Calu3 (cell line): ENCODE data around the gene PRDM10. TPM values are rescaled to one million over a fixed set of nuclear protein-coding genes. Genes with fewer than 3 reads are reported as not detected.
A peak's percentile ranks its signal among the peaks of the same experiment; 100 is the strongest.

Source experiments
- BruUV-seq: library from RNA; stranded (reverse); fragments of 400-500 nt; replicated peaks from 2 replicates; lab custom pipeline; 2021; lab: Mats Ljungman, UMichigan
- CTCF ChIA-PET: fragments of 300-600 bp; sonication (Branson Sonifier 250); formaldehyde crosslinking; loops from one replicate; lab custom pipeline; 2022; ENCODE audit warnings: antibody characterized with exemption; lab: Charles Lee
- DNase-seq: peaks from one replicate; pipeline ENCODE4 v3.0.0; 2022
- H3K27ac Mint-ChIP-seq: one replicate; pipeline ENCODE4 v1.8.0; 2022; ENCODE audit warnings: mixed read lengths; ENCODE audit not compliant: unreplicated experiment
- H3K27me3 Mint-ChIP-seq: one replicate; pipeline ENCODE4 v1.8.0; 2022; ENCODE audit warnings: mixed read lengths; ENCODE audit not compliant: unreplicated experiment
- H3K36me3 Mint-ChIP-seq: one replicate; pipeline ENCODE4 v1.8.0; 2022; ENCODE audit warnings: mild to moderate bottlenecking, moderate library complexity, mixed read lengths; ENCODE audit not compliant: insufficient read depth, unreplicated experiment
- H3K4me1 Mint-ChIP-seq: one replicate; pipeline ENCODE4 v1.8.0; 2022; ENCODE audit warnings: mild to moderate bottlenecking, low read depth, mixed read lengths; ENCODE audit not compliant: unreplicated experiment
- H3K4me3 Mint-ChIP-seq: one replicate; pipeline ENCODE4 v1.8.0; 2022; ENCODE audit warnings: mild to moderate bottlenecking, low read depth, moderate library complexity, mixed read lengths; ENCODE audit not compliant: unreplicated experiment
- H3K9me3 Mint-ChIP-seq: one replicate; pipeline ENCODE4 v1.8.0; 2022; ENCODE audit warnings: low read depth, mixed read lengths; ENCODE audit not compliant: unreplicated experiment
- intact Hi-C: fragments of 100-400 bp; cut with micrococcal nuclease; formaldehyde crosslinking; loops from one replicate; pipeline ENCODE4 v1.10.0; 2022; ENCODE audit not compliant: unreplicated experiment
- total RNA-seq: library from RNA; stranded (reverse); gene quantifications from 2 replicates; pipeline ENCODE4 v1.2.3, GENCODE V29; 2022
- TF ChIP-seq, protein P1 (sequence below): fragments of 200-600 bp; IDR thresholded peaks from one replicate; pipeline ENCODE4 v1.8.0; 2022; ENCODE audit warnings: antibody characterized with exemption; ENCODE audit not compliant: unreplicated experiment

PRDM10 gene
- total RNA-seq, 1 experiment from 2014 or later: 8.1 TPM

DNA sequence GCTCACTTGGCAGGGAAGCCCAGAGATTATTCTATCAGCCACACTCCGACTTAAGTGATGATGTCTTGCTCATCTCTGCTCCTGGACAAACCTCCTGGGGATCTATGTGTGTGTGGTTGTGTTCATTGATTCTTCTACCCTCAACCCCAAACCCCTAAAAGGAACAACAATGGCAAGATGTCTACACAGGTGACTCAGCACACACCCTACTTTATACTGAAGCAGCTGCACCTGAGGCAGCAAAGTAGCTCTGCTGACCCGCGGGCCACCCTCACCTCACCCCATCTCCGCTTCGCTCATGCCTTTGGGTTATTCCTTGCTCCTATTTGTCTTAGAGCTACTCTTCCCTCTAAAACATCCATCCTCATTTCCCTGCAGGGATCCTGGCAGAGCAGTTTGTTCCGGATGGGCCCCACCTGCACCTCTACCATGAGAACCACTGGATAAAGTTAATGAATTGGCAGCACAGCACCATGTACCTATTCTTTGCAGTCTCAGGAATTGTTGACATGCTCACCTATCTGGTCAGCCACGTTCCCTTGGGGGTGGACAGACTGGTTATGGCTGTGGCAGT lies 148.3 kb downstream of the PRDM10 start:
- intact Hi-C loops: no loop called here
- CTCF ChIA-PET: interaction anchor here (0.7 kb wide), 1 partner anchor 217 kb away, joined by 4 read pairs; no protein-coding TSS in a partner anchor
- TF ChIP-seq, protein P1, sequence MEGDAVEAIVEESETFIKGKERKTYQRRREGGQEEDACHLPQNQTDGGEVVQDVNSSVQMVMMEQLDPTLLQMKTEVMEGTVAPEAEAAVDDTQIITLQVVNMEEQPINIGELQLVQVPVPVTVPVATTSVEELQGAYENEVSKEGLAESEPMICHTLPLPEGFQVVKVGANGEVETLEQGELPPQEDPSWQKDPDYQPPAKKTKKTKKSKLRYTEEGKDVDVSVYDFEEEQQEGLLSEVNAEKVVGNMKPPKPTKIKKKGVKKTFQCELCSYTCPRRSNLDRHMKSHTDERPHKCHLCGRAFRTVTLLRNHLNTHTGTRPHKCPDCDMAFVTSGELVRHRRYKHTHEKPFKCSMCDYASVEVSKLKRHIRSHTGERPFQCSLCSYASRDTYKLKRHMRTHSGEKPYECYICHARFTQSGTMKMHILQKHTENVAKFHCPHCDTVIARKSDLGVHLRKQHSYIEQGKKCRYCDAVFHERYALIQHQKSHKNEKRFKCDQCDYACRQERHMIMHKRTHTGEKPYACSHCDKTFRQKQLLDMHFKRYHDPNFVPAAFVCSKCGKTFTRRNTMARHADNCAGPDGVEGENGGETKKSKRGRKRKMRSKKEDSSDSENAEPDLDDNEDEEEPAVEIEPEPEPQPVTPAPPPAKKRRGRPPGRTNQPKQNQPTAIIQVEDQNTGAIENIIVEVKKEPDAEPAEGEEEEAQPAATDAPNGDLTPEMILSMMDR: no peak
- Mint-ChIP-seq H3K27ac (peak overlapping the region; percentile 65), H3K9me3 (no peaks in the 10 kb centered on the region), H3K36me3 (peaks cover 5% of the 10 kb centered on the region), H3K27me3 (no peaks in the 10 kb centered on the region), H3K4me1 (peaks cover 18% of the 10 kb centered on the region), H3K4me3 (no peak overlapping the region)
- no peak for DNase-seq
- BruUV-seq: no TSS peak

DNA sequence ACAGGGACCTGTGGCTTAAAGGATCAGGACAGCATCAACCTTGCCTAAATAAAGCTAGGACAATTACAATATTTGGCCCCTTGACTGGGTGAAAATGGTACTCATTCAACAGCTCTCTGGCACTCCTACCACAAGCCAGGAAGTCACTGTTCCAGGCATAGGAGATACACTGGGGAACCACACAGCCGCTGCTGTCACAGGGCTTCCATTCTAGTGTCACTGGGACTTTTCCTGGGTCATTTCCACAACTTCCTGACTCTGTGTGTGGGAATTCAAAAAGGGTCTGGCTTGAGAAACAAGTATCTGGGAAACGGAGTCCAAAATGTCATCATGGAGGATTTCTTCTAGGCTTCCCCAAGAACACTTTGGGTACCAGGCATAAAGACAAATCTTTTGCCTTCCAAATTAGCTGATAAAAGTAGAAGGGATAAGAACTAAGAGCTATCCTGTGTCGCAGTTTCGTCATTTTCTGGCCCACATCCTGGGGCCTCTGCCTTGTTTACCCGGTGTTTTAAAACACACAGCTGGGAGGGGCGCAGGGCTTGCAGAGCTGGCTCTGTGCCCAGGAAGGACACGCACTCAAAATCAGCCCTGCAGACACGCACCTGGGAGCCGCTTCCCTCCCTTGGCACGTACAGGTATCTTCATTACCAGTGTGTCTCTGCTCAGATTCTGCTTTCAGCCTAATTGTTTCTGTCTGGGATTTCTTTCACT lies 149.0 kb downstream of the PRDM10 start:
- peak; percentile 74 for DNase-seq
- BruUV-seq: no TSS peak
- Mint-ChIP-seq H3K4me3 (no peak overlapping the region), H3K36me3 (peaks cover 4% of the 10 kb centered on the region), H3K27ac (peak overlapping the region; percentile 63), H3K27me3 (no peaks in the 10 kb centered on the region), H3K9me3 (no peaks in the 10 kb centered on the region), H3K4me1 (peaks cover 18% of the 10 kb centered on the region)
- TF ChIP-seq, protein P1: no peak
- CTCF ChIA-PET: interaction anchor here (0.7 kb wide), 1 partner anchor 217 kb away, joined by 4 read pairs; no protein-coding TSS in a partner anchor
- intact Hi-C loops: no loop called here

DNA sequence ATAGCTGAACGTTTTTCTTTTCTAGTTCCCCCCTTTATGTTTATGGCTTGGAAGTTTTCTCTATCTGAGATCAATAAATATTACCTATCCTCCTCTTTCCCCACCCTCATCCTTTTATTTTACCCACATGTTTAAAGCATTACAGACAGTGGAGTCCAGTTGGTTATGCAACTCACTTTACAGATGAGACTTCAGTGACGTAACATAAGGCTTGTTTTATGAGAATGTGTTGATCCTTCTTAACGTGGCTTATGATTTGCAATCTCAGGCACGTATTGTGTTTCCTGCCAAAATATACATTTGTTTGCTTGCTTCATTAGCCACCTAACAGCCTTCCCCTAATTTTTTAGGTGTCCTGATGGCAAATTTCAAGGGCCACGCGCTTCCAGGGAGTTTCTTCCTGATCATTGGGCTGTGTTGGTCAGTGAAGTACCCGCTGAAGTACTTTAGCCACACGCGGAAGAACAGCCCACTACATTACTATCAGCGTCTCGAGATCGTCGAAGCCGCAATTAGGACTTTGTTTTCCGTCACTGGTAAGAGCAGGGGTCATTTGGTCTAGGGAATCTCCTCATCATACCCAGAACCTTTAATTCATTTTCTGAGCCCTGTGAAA lies 150.4 kb downstream of the PRDM10 start:
- peaks cover 4% of the 10 kb centered on the region for H3K36me3 Mint-ChIP-seq
- CTCF ChIA-PET: no interaction called here
- BruUV-seq: no TSS peak
- H3K4me1 Mint-ChIP-seq: peaks cover 19% of the 10 kb centered on the region
- H3K27ac Mint-ChIP-seq: no peak overlapping the region
- no peak for DNase-seq
- TF ChIP-seq, protein P1: no peak
- H3K4me3 Mint-ChIP-seq: no peak overlapping the region
- H3K9me3 Mint-ChIP-seq: no peaks in the 10 kb centered on the region
- intact Hi-C loops: no loop called here
- H3K27me3 Mint-ChIP-seq: no peaks in the 10 kb centered on the region

Other genes with a start within 250 kb of the PRDM10 start
- gene TMEM45B, start 187.0 kb downstream of the PRDM10 start, total RNA-seq: 16.1 and 17.7 TPM in 2 replicates
- 26.4 and 27.4 TPM in 2 replicates for gene NFRKB, start 107.3 kb downstream of the PRDM10 start, total RNA-seq
- 446 and 447 TPM in 2 replicates for gene APLP2, start 67.1 kb upstream of the PRDM10 start, total RNA-seq
- 153 and 174 TPM in 2 replicates for gene ST14, start 156.9 kb upstream of the PRDM10 start, total RNA-seq